Lower leg skin (tissue), 4 donors: ENCODE results near the gene RNF212. TPM values are rescaled to one million over a fixed set of nuclear protein-coding genes. Genes with fewer than 3 reads are reported as not detected.

Experiments
- DNase-seq, 2 donors: peaks; one replicate each; pipeline ENCODE4 v3.0.0-alpha.2; 2019; ENCODE audit warnings: low spot score in 2 of 2
- H3K4me3 ChIP-seq: fragments of 200-600 bp; sonication (generic); 2 replicates; pipeline ENCODE4 v1.5.1; 2017; ENCODE audit warnings: mild to moderate bottlenecking, low read depth; ENCODE audit not compliant: poor library complexity, severe bottlenecking
- CTCF ChIP-seq, 3 donors: fragments of 450-650 bp; IDR thresholded peaks; one replicate each; pipeline ENCODE4 v1.5.1; 2016; ENCODE audit warnings: antibody characterized with exemption in 3 of 3, mild to moderate bottlenecking in 3 of 3, moderate library complexity in 2 of 3
- POLR2A ChIP-seq, 2 donors: fragments of 450-650 bp; IDR thresholded peaks; one replicate each; pipeline ENCODE4 v1.6.1; 2016 to 2017; ENCODE audit warnings: antibody characterized with exemption in 2 of 2, mild to moderate bottlenecking in 1 of 2, moderate library complexity in 1 of 2
- WGBS, 2 donors: methylation state at CpG; one replicate each; pipeline ENCODE4 v1.1.5; 2018; 5-methylcytosine and 5-hydroxymethylcytosine counted together
- intact Hi-C: fragments of 100-400 bp; cut with DNase I; formaldehyde crosslinking; loops from one replicate; pipeline ENCODE4 v1.15.0; 2023; ENCODE audit warnings: low total_unique reads
- total RNA-seq, 4 donors: library from RNA; depleted of rRNA; stranded (reverse); fragments of >200 nt; gene quantifications; one replicate each; pipeline ENCODE4 v1.1.0, GENCODE V29; 2016

Gene RNF212
- total RNA-seq, 4 donors from 2014 or later = 2.9 to 11.8 (median 8.5) TPM

DNA sequence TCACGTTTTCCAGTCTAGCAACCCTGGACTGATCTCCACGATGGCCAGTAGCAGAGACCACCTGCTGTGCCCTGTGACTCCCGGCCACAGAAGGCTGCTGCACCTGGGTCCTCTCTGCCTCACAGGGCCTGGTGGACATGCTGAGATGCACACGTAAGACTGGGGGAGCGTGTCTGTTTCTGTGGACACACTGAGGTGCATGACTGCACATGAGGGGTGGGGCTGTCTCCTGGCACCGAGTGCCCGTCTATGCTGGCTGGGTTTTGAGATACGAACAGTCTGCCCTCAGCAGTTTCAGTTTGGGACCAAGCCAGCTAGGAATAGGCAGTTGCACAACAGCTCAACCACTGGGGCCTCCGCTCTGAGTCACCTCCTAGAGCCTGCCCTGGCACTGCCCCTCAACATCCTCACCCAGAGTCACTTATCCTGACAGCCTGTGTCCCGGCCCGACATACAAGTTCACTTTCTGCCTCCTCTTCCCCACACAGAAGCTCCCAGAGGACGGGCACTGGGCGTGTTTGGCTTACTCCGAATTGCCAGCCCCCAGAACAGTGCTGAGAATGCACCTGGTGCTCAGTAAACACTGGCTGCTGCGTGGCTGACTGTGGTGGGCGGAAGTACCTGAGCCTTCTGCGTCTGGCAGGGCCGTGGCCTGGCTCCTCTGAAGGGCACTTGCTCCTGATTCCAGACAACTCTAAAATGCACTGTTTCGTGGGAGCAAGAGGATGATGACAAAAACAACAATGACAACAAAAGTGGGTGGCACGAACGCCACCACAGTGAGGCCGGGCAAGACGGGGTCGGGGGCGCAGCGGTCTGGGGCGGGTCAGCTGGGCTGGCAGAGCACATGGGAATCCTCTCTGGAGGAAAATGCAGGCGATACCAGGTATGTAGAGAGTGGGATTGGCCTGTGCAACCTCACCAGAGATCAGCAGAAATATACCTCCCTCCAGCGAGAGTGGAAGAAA, 30.9 kb downstream of the RNF212 start:
- WGBS, 2 donors = 51 to 54% methylated on average over 29 of the region's 29 CpGs
- intact Hi-C loops = no loop called here
- no peak overlapping the region for H3K4me3 ChIP-seq
- TF ChIP-seq CTCF (IDR thresholded peaks at IDR 0.05) (no peak), POLR2A (IDR thresholded peaks at IDR 0.05) (no peak)
- DNase-seq = peak; percentile 82 to 94

DNA sequence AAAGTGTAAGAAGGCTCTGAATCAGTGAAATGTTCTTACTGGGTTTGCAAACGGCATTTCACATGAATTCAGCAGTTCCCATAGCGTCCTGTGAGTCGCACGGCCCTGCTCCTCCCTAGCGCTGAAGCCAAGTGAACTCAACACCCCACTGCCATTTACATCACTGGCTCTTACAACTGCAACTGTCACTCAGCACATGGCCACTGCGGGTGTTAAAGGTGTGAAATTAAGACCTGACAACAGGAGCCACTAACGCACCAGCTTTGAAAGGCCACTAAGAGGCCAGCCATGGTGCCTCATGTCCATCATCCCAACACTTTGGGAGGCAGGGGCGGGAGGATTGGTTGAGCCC, 31.7 kb downstream of the RNF212 start:
- intact Hi-C loops = no loop called here
- 60 to 65% methylated on average over 8 of the region's 8 CpGs for WGBS, 2 donors
- DNase-seq = peak in 1 of 2 donors; percentile 76
- no peak for TF ChIP-seq CTCF (IDR thresholded peaks at IDR 0.05)
- no peak for TF ChIP-seq POLR2A (IDR thresholded peaks at IDR 0.05)
- no peak overlapping the region for H3K4me3 ChIP-seq

GRCh38 chr4:1080961-1081688, 32.2 kb downstream of the RNF212 start:
- DNase-seq = peak in 1 of 2 donors; percentile 72
- no peak overlapping the region for H3K4me3 ChIP-seq
- intact Hi-C loops = no loop called here
- 63 to 68% methylated on average over 11 to 12 of the region's 12 CpGs for WGBS, 2 donors
- TF ChIP-seq CTCF (IDR thresholded peaks at IDR 0.05) (no peak), POLR2A (IDR thresholded peaks at IDR 0.05) (no peak)

GRCh38 chr4:1080432-1080831, 32.9 kb downstream of the RNF212 start:
- DNase-seq = peak in 1 of 2 donors; percentile 76
- intact Hi-C loops = no loop called here
- WGBS, 2 donors = 92 to 93% methylated on average over 9 of the region's 9 CpGs
- H3K4me3 ChIP-seq = no peak overlapping the region
- no peak for TF ChIP-seq CTCF (IDR thresholded peaks at IDR 0.05)
- no peak for TF ChIP-seq POLR2A (IDR thresholded peaks at IDR 0.05)

GRCh38 chr4:1079711-1080265, 33.6 kb downstream of the RNF212 start:
- no peak for TF ChIP-seq CTCF (IDR thresholded peaks at IDR 0.05)
- TF ChIP-seq POLR2A (IDR thresholded peaks at IDR 0.05) = no peak
- peak in 1 of 2 donors; percentile 72 for DNase-seq
- WGBS, 2 donors = 84 to 91% methylated on average over 17 of the region's 17 CpGs
- intact Hi-C loops = no loop called here
- no peak overlapping the region for H3K4me3 ChIP-seq
